COLO668 (cell line): ENCODE measurements around the gene GAS7.

Experiments
- DNase-seq: peaks from one replicate; lab custom pipeline; 2025; ENCODE audit not compliant: unreplicated experiment; lab: John Stamatoyannopoulos, UW

Gene GAS7

GRCh38 chr17:9899280-9900043 lies 298.9 kb downstream of the GAS7 start:
- DNase-seq, result no peak

DNA sequence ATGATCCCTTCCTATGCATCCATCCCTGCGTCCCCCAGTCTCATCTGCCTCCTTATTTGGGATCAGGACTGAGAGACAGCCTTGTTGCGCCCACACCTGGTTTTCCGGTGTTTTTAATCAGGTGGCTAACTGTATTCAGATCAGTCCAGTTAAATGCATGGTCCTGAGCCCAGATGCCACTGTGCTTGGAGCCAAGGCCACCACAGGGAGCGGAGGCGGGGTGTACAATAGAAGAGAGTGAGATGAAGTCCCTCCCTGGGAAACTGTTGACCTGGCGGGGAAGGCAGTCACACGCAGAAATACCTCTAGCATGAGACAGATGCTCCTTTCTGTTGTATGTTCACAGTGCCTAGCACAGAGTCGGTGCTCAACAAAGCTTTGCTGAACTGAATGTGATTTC lies 299.6 kb downstream of the GAS7 start:
- DNase-seq, result no peak

- no peak for DNase-seq
Measured at GRCh38 chr17:9897372-9897968, 300.9 kb downstream of the GAS7 start.

DNA sequence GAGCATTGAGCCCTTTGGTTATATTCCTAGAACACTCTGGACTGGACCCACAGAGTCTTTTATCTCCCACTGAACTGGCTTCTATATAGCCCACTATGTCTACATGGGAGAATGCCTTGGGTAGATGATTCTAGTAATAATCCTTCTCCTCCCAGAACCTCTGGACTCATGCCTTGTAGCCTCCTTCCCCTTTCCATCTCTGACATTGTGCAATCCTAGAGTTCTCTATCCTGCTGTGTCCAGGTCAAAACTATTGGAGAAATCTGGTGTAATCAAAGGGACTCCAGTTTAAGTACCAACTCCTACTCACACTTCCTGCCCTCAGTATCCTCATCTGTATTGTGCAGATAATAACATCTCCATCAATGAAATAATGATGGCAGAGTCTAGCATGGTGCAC lies 302.5 kb downstream of the GAS7 start:
- no peak for DNase-seq

- no peak for DNase-seq
Measured at GRCh38 chr17:9894231-9894630, 304.2 kb downstream of the GAS7 start.

- DNase-seq, result no peak
Measured at GRCh38 chr17:9893411-9894012, 304.9 kb downstream of the GAS7 start.

DNA sequence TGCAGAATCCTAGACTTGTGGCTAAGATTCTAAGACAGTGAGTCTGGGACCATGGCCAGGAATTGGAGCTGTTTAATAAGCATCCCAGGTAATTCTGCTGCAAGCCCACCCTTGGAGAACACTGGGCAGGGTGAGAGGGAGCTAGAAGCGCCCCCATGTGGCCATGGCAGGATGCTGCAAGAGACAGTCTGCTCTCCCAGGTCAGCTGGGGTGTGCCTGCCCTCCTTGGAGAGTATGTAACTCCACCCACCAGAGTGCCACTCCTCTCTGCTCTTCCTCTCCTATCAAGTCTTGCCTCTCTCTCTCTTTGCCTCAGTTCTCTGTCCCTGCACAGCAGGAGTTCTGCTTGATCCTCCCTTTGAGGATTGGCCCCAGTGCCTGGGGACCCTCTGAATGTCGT lies 308.3 kb downstream of the GAS7 start:
- DNase-seq, result no peak

DNA sequence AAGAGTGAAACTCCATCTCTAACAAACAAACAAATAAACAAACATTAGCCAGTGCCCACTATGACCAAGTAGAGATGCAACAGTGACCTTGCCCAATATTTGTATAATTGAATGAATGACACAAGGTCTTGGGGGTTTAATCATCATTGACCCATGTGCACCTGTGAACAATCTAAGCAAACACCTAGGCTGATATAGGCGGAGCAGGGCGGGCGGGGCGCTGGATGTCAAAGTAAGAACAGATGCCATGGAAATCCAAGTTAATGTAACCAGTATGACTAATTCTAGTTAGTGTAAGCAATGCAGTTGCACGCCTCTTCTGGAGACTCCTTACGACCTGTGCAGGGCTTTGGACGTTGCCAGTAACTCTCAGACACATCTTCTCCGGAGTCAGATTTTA lies 310.9 kb downstream of the GAS7 start:
- DNase-seq, result no peak

DNA sequence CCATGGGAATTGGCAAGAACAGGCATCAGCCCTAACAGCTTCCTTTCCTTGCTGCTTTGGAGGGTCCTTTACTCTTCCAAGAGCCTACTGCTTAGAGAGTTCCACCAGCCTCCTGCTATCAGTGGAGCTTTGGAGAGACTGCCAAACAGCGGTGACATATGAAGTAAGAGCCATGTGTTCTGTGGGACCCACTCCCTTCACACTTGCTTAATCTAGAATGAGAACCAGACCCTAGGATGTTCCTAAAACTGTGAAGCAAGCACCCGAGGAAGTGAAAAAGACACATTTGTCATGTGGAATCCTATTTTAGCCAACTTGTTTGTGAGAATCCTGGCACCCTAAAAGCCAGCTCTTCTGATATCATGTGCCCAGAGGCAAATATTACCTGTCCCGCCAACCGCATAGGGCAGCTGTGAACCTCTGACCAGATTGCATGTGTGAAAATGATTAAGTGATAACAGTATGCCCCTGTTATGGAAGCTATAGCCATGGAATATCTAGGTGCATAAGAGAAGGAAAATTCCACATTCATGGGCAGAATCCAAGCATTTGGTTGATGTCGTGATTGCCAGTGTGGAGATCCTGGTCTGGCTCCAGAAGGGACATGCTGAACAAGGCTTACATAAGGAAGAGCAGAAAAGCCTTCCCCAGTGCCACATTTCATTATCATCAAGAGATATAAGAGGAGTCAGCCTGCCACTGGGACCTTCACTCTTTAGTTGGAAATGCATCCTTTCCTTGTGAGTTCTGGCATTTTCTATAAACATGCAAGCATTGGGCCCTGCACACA lies 312.1 kb downstream of the GAS7 start:
- DNase-seq, result no peak

- DNase-seq, result no peak
Measured at GRCh38 chr17:9883451-9883850, 315.0 kb downstream of the GAS7 start.

- DNase-seq, result no peak
Measured at GRCh38 chr17:9880582-9880999, 317.8 kb downstream of the GAS7 start.

DNA sequence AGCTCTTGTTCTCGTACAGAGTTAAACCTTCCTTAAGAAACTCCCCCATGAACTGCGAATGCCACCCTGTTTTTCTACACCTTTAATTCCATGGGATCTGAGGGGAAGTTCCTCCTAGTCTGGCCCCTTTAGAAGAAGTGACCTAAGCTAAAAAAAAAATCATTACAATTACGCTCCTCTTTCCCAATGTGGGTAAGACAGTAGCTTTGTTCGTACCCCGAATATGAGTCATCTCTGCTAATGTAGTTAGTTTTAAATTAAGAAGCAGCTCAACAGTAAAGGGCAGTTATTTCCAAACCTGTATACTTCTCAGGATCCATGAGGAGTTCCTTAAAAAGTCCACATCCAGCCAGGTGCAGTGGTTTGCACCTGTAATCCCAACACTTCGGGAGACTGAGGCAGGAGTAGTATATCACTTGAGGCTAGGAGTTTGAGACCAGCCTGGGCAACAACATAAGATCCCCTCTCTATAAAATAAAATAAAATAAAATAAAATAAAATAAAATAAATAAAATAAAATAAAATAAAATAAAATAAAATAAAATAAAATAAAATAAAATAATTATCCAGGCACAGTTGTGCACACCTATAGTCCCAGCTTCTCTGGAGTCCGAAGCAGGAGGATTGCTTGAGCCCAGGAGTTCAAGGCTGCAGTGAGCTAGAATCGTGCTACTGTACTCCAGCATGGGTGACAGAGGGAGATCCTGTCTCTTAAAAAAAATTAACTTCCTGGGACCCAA lies 319.4 kb downstream of the GAS7 start:
- DNase-seq, result no peak

DNA sequence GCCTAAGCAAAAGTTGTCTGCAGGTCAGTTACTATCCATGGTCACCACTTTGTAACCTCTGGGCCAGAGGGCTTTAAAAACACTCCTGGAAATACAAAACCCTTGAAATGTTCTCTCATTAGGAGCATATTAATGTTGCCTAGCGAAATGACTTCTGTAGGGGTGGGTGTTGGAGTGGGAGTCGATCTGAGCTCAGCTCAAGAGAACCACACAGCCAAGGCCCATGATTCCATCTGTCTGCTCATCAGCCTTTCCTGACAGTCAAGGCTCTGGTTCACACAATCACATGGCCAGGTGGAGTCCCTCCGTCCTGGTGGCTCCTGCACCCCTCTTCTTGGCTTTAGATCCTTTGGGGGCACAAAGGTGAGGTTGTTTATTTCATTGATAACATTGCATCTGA lies 320.1 kb downstream of the GAS7 start:
- DNase-seq, result no peak

- DNase-seq, result no peak
Measured at GRCh38 chr17:9875441-9875840, 323.0 kb downstream of the GAS7 start.

DNA sequence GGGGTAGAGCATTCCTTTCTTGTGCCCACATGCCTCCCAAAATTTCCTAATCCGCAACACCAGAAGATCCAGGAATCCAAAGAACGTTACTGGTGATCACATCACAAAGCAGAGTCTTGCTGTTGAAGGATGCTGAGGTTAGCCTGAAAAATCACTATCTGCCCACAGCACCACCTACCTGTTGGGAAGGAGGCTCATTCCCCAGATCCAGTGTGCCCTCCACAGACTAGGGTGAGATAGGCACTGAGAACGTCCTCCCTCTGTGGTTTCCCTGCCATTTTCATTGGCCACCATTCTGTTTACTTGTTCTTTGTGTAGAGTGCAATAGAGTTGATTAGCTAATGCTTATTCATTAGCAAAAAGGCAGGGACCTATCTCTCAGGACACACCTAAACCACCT lies 323.7 kb downstream of the GAS7 start:
- DNase-seq, result no peak

DNA sequence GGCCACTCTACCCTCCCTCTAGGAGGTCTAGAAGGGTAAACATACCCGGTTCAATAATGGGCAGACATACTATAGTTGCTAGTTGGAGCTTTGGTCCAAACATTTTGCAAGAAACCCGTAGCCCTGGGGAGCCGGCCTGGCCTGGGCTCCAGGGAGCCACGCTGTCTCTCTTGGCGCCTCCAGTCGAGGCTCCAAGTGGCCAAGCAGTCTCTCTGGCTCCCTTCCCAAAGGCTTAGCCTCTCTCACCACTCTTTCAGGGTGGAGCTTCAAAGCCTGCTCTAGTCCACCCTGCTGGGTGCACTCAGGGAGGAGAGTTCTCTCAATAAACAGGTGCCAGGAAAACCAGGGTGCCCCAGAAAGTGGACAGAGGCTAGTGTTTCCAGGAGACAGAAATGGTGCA lies 325.6 kb downstream of the GAS7 start:
- no peak for DNase-seq

GRCh38 chr17:9868552-9868951 lies 329.9 kb downstream of the GAS7 start:
- no peak for DNase-seq

GRCh38 chr17:9865586-9865985 lies 332.8 kb downstream of the GAS7 start:
- no peak for DNase-seq

DNA sequence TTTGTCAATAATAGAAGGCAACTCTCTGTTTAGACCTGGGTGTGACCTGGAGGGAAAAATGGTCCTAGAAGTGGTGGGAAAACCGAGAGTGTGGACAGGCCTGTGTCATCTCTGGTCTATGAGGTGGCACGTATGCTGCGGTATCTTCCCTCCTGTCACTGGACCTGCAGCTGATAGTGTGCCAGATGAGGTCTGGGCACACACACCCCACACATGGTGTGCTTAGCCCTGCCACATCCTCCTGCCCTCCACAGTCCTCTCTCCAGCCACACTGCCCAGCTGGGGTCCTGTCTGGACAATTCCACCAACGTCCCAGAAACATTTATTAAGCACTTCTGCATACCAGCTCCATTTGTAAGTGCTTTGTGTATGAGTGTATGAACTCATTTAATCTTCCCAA lies 335.5 kb downstream of the GAS7 start:
- DNase-seq, result no peak

GRCh38 chr17:9862220-9862619 lies 336.2 kb downstream of the GAS7 start:
- no peak for DNase-seq

- DNase-seq, result no peak
Measured at GRCh38 chr17:9860851-9861250, 337.6 kb downstream of the GAS7 start.
